Measurements from ENCODE around the gene ATP2A2. TPM values are rescaled to one million over a fixed set of nuclear protein-coding genes. Genes with fewer than 3 reads are reported as not detected.

ATP2A2 gene
- total RNA-seq, 1 donor from 2014 or later, result 100 TPM

DNA sequence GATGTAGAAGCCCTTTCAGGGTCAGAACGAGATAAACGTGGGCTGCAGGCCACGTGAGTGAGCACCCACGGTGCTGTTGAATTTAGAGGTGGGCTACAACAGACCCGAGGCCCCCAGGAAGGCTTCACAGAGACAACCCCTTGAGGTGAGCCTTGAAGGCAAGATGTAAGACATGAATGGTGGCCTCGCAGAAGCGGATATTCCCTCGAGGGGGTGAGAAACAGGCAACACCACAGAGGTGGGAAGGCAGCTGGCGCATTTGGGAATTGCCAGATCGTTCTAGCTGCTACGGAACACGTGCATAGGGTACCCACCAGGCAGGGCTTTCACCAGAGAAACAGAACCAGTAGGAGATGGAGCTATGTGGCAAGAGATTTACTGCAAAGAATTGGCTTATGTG lies 22.6 kb upstream of the ATP2A2 start:
- ATAC-seq (ENCODE audit: low read depth) (no peak), DNase-seq (no peak)
- Mint-ChIP-seq H3K4me3 (no peak overlapping the region), H3K36me3 (ENCODE audit: low read depth) (no peaks in the 10 kb centered on the region), H3K4me1 (no peaks in the 10 kb centered on the region), H3K27me3 (no peaks in the 10 kb centered on the region), H3K9me3 (no peaks in the 10 kb centered on the region), H3K27ac (no peak overlapping the region)
- intact Hi-C loops (cut with micrococcal nuclease), result no loop called here
- CTCF ChIA-PET, result no interaction called here
- TF ChIP-seq, protein P1, sequence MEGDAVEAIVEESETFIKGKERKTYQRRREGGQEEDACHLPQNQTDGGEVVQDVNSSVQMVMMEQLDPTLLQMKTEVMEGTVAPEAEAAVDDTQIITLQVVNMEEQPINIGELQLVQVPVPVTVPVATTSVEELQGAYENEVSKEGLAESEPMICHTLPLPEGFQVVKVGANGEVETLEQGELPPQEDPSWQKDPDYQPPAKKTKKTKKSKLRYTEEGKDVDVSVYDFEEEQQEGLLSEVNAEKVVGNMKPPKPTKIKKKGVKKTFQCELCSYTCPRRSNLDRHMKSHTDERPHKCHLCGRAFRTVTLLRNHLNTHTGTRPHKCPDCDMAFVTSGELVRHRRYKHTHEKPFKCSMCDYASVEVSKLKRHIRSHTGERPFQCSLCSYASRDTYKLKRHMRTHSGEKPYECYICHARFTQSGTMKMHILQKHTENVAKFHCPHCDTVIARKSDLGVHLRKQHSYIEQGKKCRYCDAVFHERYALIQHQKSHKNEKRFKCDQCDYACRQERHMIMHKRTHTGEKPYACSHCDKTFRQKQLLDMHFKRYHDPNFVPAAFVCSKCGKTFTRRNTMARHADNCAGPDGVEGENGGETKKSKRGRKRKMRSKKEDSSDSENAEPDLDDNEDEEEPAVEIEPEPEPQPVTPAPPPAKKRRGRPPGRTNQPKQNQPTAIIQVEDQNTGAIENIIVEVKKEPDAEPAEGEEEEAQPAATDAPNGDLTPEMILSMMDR (IDR thresholded peaks at IDR 0.05), result no peak
- POLR2A ChIA-PET, result no interaction called here

DNA sequence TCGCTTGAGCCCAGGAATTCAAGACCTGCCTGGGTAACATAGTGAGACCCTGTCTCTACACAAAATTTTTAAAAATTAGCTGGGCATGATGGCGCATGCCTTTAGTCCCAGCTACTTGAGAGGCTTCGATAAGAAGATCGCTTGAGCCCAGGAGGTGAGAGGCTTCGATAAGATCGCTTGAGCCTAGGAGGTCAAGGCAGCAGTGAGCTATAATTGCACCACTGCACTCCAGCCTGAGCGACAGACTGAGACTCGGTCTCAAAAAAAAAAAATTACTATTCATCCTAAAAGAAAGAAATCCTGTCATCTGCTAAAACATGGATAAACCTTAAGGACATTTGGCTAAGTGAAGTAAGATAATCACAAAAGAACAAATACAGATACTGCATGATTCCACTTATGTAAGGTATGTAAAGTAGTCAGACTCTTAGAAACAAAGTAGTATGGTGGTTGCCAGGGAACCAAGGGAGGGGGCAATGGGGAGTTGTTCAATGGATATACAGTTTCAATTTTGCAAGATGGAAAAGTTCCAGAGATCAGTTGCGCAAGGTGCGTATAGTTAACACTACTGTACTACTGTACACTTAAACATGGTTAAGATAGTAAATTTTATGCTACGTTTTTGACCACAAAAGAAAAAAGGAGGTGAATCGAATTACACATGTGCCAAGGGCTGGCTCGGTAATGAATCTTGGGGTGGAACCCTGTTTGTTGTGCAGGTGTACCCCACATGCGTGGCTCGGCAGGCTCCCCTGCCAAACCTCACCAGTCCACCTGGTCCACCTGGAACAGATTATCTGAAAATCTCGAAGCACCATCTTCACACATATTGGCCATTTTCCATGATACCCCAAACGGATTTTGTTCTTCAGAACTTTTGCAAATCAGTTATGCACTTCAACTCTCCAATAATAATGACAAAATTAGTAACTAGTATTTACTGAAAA lies 18.3 kb upstream of the ATP2A2 start:
- no peak for ATAC-seq (ENCODE audit: low read depth)
- CTCF ChIA-PET, result interaction anchor here (1.0 kb wide), 1 partner anchor 17 kb away, joined by 3 read pairs; no protein-coding TSS in a partner anchor
- DNase-seq, result no peak
- Mint-ChIP-seq H3K4me1 (no peaks in the 10 kb centered on the region), H3K27me3 (no peaks in the 10 kb centered on the region), H3K27ac (no peak overlapping the region), H3K4me3 (no peak overlapping the region), H3K36me3 (ENCODE audit: low read depth) (no peaks in the 10 kb centered on the region), H3K9me3 (no peaks in the 10 kb centered on the region)
- intact Hi-C loops (cut with micrococcal nuclease), result no loop called here
- POLR2A ChIA-PET, result no interaction called here
- TF ChIP-seq, protein P1 (IDR thresholded peaks at IDR 0.05), result no peak

DNA sequence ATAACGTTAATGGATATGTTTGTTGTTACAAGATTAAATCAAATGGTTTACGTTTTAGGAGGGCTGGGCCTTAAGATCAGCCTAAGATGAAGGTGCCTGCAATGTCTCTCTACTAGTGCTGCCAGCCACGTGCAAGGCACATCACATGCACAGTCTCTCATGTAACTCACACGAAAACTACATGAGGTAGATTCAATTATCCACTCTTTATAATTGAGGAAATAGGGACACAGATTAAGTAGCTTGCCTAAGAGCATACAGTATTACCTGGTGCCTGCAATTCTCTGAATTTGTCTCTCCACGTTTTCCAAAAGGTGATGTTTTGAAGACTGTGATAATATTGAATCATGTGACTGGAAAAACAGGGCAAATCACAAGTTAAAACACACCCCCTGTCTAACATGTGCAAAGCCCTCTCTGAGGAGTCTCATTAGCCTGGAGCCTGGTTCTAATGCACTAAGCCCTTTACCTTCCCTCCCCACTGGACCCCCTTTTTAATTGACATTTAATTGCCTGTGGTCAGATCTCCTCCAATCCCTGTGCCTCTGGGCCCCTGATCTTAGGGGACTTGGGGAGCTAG lies 14.6 kb upstream of the ATP2A2 start:
- Mint-ChIP-seq H3K27ac (no peak overlapping the region), H3K4me3 (no peak overlapping the region), H3K4me1 (no peaks in the 10 kb centered on the region), H3K36me3 (ENCODE audit: low read depth) (no peaks in the 10 kb centered on the region), H3K27me3 (peaks cover 17% of the 10 kb centered on the region), H3K9me3 (no peaks in the 10 kb centered on the region)
- TF ChIP-seq, protein P1 (IDR thresholded peaks at IDR 0.05), result no peak
- intact Hi-C loops (cut with micrococcal nuclease), result no loop called here
- ATAC-seq (ENCODE audit: low read depth) (no peak), DNase-seq (no peak)
- ChIA-PET CTCF (no interaction called here), POLR2A (no interaction called here)

DNA sequence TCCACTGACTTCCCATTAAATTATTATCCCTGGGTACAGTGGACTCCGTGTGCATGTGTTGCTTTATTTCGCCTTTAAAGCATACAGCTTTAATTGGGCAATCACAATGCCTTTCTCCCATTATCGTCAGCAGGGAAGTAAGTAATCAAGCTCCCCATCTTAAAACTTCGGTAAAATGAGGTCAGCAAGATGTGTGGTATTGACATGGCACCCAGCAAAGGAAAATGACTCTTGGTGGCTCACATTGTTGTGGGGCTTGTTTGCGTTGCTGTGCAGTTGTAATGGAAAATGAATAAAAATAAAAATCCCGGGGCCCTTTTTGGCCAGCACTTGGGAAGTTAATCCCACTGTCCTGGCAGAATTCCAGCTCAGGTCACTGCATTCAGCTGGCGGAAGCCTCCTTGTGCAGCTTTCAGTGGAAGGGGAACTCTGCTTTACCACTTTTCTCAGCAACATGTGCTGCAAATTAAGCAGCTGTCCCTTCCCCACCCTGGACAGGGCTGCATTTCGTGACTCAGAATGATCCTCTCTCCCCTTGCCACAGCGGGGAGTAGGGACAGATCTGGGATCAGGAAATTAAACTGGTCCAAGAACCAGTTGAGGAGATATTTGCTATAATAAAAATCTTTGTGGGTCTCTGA lies 13.9 kb upstream of the ATP2A2 start:
- H3K4me1 Mint-ChIP-seq, result no peaks in the 10 kb centered on the region
- CTCF ChIA-PET, result no interaction called here
- no peak for ATAC-seq (ENCODE audit: low read depth)
- H3K9me3 Mint-ChIP-seq, result no peaks in the 10 kb centered on the region
- DNase-seq, result no peak
- intact Hi-C loops (cut with micrococcal nuclease), result no loop called here
- H3K27ac Mint-ChIP-seq, result no peak overlapping the region
- POLR2A ChIA-PET, result no interaction called here
- H3K27me3 Mint-ChIP-seq, result peaks cover 17% of the 10 kb centered on the region
- no peaks in the 10 kb centered on the region for H3K36me3 Mint-ChIP-seq (ENCODE audit: low read depth)
- TF ChIP-seq, protein P1 (IDR thresholded peaks at IDR 0.05), result no peak
- no peak overlapping the region for H3K4me3 Mint-ChIP-seq

DNA sequence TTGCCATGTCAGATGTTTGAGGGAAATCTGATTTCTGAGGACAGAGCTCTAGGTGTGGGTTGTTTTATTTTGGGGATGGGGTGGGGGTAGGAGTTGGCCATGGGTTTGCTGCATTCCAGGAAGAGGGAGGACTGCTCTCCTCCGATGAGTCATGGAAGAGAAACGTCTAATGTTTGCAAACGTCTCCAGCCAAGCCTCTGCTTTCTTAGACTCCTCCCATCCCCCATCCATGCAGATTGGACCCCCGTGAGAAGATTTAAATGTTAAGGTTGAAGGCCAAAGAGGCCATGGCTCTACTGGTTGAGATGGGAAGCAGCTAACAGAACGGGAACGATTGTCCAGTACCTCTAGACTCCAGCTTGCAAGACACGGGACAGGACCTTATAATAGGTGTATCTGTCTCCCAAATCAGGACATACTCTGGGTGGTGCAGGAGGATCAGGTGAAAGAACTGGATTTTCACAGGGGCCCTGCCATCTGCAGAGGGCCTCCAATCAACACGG lies 11.4 kb upstream of the ATP2A2 start:
- DNase-seq, result no peak
- H3K27me3 Mint-ChIP-seq, result peaks cover 21% of the 10 kb centered on the region
- no peaks in the 10 kb centered on the region for H3K9me3 Mint-ChIP-seq
- no peaks in the 10 kb centered on the region for H3K4me1 Mint-ChIP-seq
- ATAC-seq (ENCODE audit: low read depth), result no peak
- H3K4me3 Mint-ChIP-seq, result no peak overlapping the region
- H3K36me3 Mint-ChIP-seq (ENCODE audit: low read depth), result no peaks in the 10 kb centered on the region
- no peak overlapping the region for H3K27ac Mint-ChIP-seq
- intact Hi-C loops (cut with micrococcal nuclease), result no loop called here
- TF ChIP-seq, protein P1 (IDR thresholded peaks at IDR 0.05), result no peak
- ChIA-PET POLR2A (no interaction called here), CTCF (no interaction called here)
